IMR-90 (cell line): ENCODE data around the gene ADGRF3. TPM values are rescaled to one million over a fixed set of nuclear protein-coding genes. Genes with fewer than 3 reads are reported as not detected.

Source experiments
- ATAC-seq: fragments of 200-7000 bp; cut with Tn5 transposase; 2 replicates; pipeline ENCODE4 v1.9.1; 2020; ENCODE audit warnings: low read depth, mild to moderate bottlenecking, moderate library complexity
- BruUV-seq: library from RNA; stranded (reverse); fragments of 400-500 nt; replicated peaks from 2 replicates; lab custom pipeline; 2021; lab: Mats Ljungman, UMichigan
- CTCF ChIA-PET: fragments of 300-600 bp; formaldehyde crosslinking; extraction: SDS; loops from one replicate; lab custom pipeline; 2021; ENCODE audit warnings: antibody characterized with exemption; lab: Yijun Ruan, JAX
- POLR2A ChIA-PET: fragments of 300-600 bp; sonication (Branson Sonifier 250); formaldehyde crosslinking; loops from one replicate; lab custom pipeline; 2022; ENCODE audit warnings: antibody characterized with exemption; ENCODE audit not compliant: unreplicated experiment; lab: Charles Lee
- DNase-seq: peaks from one replicate; pipeline ENCODE4 v3.0.0; 2013
- H2AFZ ChIP-seq: replicated peaks from 2 replicates; pipeline ENCODE3; 2013; ENCODE audit warnings: low read length, mild to moderate bottlenecking; ENCODE audit not compliant: poor library complexity
- H2AK5ac ChIP-seq: 2 replicates; pipeline ENCODE4 v1.6.1; 2013; ENCODE audit warnings: low read depth, low read length, inconsistent platforms
- H2AK9ac ChIP-seq: replicated peaks from 2 replicates; pipeline ENCODE3; 2013; ENCODE audit warnings: mild to moderate bottlenecking, low read depth, low read length, moderate library complexity; ENCODE audit not compliant: poor library complexity
- H2BK120ac ChIP-seq: 2 replicates; pipeline ENCODE4 v1.6.1; 2013; ENCODE audit warnings: low read depth, low read length, inconsistent platforms
- H2BK15ac ChIP-seq: 3 replicates; pipeline ENCODE4 v1.6.1; 2013; ENCODE audit warnings: low read depth, low read length, inconsistent platforms
- H2BK20ac ChIP-seq: 2 replicates; pipeline ENCODE4 v1.6.1; 2013; ENCODE audit warnings: low read depth, mild to moderate bottlenecking, inconsistent platforms, low read length, moderate library complexity
- H2BK5ac ChIP-seq: 2 replicates; pipeline ENCODE4 v1.6.1; 2013; ENCODE audit warnings: mild to moderate bottlenecking, low read depth, low read length, inconsistent platforms; ENCODE audit not compliant: poor library complexity, severe bottlenecking
- H3K14ac ChIP-seq: replicated peaks from 2 replicates; pipeline ENCODE4 v1.6.1; 2013; ENCODE audit warnings: low read depth, low read length, inconsistent platforms
- H3K18ac ChIP-seq: 2 replicates; pipeline ENCODE4 v1.6.1; 2013; ENCODE audit warnings: low read depth, low read length, control low read depth
- H3K23ac ChIP-seq: 2 replicates; pipeline ENCODE4 v1.6.1; 2013; ENCODE audit warnings: low read depth, low read length, inconsistent platforms
- H3K27ac ChIP-seq: 2 replicates; pipeline ENCODE4 v1.5.1; 2013; ENCODE audit warnings: mild to moderate bottlenecking, control low read depth, low read length; ENCODE audit not compliant: insufficient read depth
- H3K27me3 ChIP-seq: 2 replicates; pipeline ENCODE4 v1.6.1; 2013; ENCODE audit warnings: low read length; ENCODE audit not compliant: control insufficient read depth, insufficient read depth
- H3K36me3 ChIP-seq: 2 replicates; pipeline ENCODE4 v1.6.1; 2013; ENCODE audit warnings: low read length, mixed read lengths; ENCODE audit not compliant: control insufficient read depth, insufficient read depth
- H3K4ac ChIP-seq: 2 replicates; pipeline ENCODE4 v1.6.1; 2013; ENCODE audit warnings: low read depth, low read length, inconsistent platforms
- H3K4me1 ChIP-seq: 2 replicates; pipeline ENCODE4 v1.6.1; 2013; ENCODE audit warnings: low read length, mixed read lengths; ENCODE audit not compliant: control insufficient read depth, insufficient read depth
- H3K4me2 ChIP-seq: 2 replicates; pipeline ENCODE4 v1.6.1; 2013; ENCODE audit warnings: low read depth, mild to moderate bottlenecking, control low read depth, low read length, moderate library complexity
- H3K4me3 ChIP-seq: 2 replicates; pipeline ENCODE4 v1.5.1; 2013; ENCODE audit warnings: low read depth, mild to moderate bottlenecking, control low read depth, low read length, moderate library complexity; ENCODE audit not compliant: insufficient read depth
- H3K56ac ChIP-seq: 2 replicates; pipeline ENCODE4 v1.6.1; 2013; ENCODE audit warnings: low read length, inconsistent platforms; ENCODE audit not compliant: insufficient read depth; ENCODE audit errors: extremely low read depth
- H3K79me1 ChIP-seq, 2 experiments: 2 replicates each; pipeline ENCODE4 v1.6.1; 2013; ENCODE audit warnings: low read length in 2 of 2, inconsistent platforms in 1 of 2, low read depth in 1 of 2
- H3K9ac ChIP-seq: 2 replicates; pipeline ENCODE4 v1.6.1; 2013; ENCODE audit warnings: low read depth, low read length, control low read depth
- H3K9me1 ChIP-seq: 2 replicates; pipeline ENCODE4 v1.6.1; 2013; ENCODE audit warnings: low read length, inconsistent platforms; ENCODE audit not compliant: insufficient read depth
- H3K9me3 ChIP-seq: 2 replicates; pipeline ENCODE4 v1.6.1; 2013; ENCODE audit warnings: low read length; ENCODE audit not compliant: control insufficient read depth, insufficient read depth
- H4K20me1 ChIP-seq: 2 replicates; pipeline ENCODE4 v1.6.1; 2013; ENCODE audit warnings: low read length, inconsistent platforms; ENCODE audit not compliant: insufficient read depth
- H4K5ac ChIP-seq: 2 replicates; pipeline ENCODE4 v1.6.1; 2013; ENCODE audit warnings: mild to moderate bottlenecking, low read depth, low read length, control low read depth
- H4K8ac ChIP-seq, 2 experiments: 2 replicates each; pipeline ENCODE4 v1.6.1; 2013; ENCODE audit warnings: low read depth in 2 of 2, low read length in 2 of 2, control low read depth in 1 of 2, inconsistent platforms in 1 of 2
- H4K91ac ChIP-seq: 2 replicates; pipeline ENCODE4 v1.6.1; 2013; ENCODE audit warnings: low read depth, low read length, inconsistent platforms; ENCODE audit not compliant: insufficient read depth
- BHLHE40 ChIP-seq: fragments of 150-350 bp; IDR thresholded peaks from 2 replicates; pipeline ENCODE4 v1.6.1; 2016; ENCODE audit warnings: mild to moderate bottlenecking, low read depth, low read length
- CEBPB ChIP-seq: IDR thresholded peaks from 2 replicates; pipeline ENCODE4 v1.6.1; 2012; ENCODE audit warnings: low read depth, low read length, improper control_type of control experiment
- CHD1 ChIP-seq: IDR thresholded peaks from 2 replicates; pipeline ENCODE4 v1.6.1; 2012; ENCODE audit warnings: low read depth, low read length, improper control_type of control experiment
- ELK1 ChIP-seq: fragments of 150-350 bp; IDR thresholded peaks from 2 replicates; pipeline ENCODE4 v1.6.1; 2016; ENCODE audit warnings: low read depth, mild to moderate bottlenecking, low read length, moderate library complexity, borderline replicate concordance
- FOS ChIP-seq: fragments of 150-350 bp; IDR thresholded peaks from 2 replicates; pipeline ENCODE4 v1.6.1; 2016; ENCODE audit warnings: low read depth, low read length
- MAFK ChIP-seq: IDR thresholded peaks from 2 replicates; pipeline ENCODE4 v1.6.1; 2012; ENCODE audit warnings: low read depth, low read length, improper control_type of control experiment
- MAZ ChIP-seq: IDR thresholded peaks from 2 replicates; pipeline ENCODE4 v1.6.1; 2012; ENCODE audit warnings: low read depth, mild to moderate bottlenecking, low read length, improper control_type of control experiment, moderate library complexity, borderline replicate concordance
- NFE2L2 ChIP-seq: fragments of 150-350 bp; IDR thresholded peaks from 2 replicates; pipeline ENCODE4 v1.6.1; 2016; ENCODE audit warnings: low read depth, mild to moderate bottlenecking, low read length
- POLR2A ChIP-seq: IDR thresholded peaks from 2 replicates; pipeline ENCODE4 v1.6.1; 2012; ENCODE audit warnings: mild to moderate bottlenecking, low read depth, low read length
- RAD21 ChIP-seq: IDR thresholded peaks from 2 replicates; pipeline ENCODE4 v1.6.1; 2012; ENCODE audit warnings: low read length, improper control_type of control experiment
- RFX5 ChIP-seq: IDR thresholded peaks from 2 replicates; pipeline ENCODE4 v1.8.0; 2012; ENCODE audit warnings: low read depth, mild to moderate bottlenecking, low read length, moderate library complexity
- SMC3 ChIP-seq: fragments of 150-350 bp; IDR thresholded peaks from 2 replicates; pipeline ENCODE4 v1.6.1; 2016; ENCODE audit warnings: low read depth, mild to moderate bottlenecking, antibody characterized with exemption, low read length, moderate library complexity
- WGBS, 2 experiments: methylation state at CpG; one replicate each; pipeline versions ENCODE4 v1.1.5 to v1.1.7; 2013; ENCODE audit warnings: missing lambda C conversion rate in 2 of 2; ENCODE audit not compliant: insufficient read length in 1 of 2; ENCODE audit errors: extremely low coverage in 2 of 2; 5-methylcytosine and 5-hydroxymethylcytosine counted together
- dilution Hi-C: fragments of 300-500 bp; cut with HindIII; formaldehyde crosslinking; loops from one replicate; pipeline ENCODE4 v1.14.3; 2018; ENCODE audit warnings: low sequenced_read_pairs; ENCODE audit not compliant: unreplicated experiment
- in situ Hi-C: fragments of 300-500 bp; cut with MboI; formaldehyde crosslinking; loops from 3 replicates; pipeline ENCODE4 v1.14.3; 2019; ENCODE audit warnings: low sequenced_read_pairs, inconsistent platforms, mixed read lengths
- intact Hi-C: fragments of 100-400 bp; cut with micrococcal nuclease; formaldehyde crosslinking; loops from 2 replicates; pipeline ENCODE4 v1.10.0; 2022
- polyA plus RNA-seq, 3 experiments: library from polyadenylated mRNA; depleted of rRNA; stranded (reverse); fragments of >200 nt; gene quantifications; 2 replicates each; pipeline ENCODE4 v1.2.3, GENCODE V29; 2012; ENCODE audit warnings: low replicate concordance in 1 of 3
- total RNA-seq: library from RNA; depleted of rRNA; stranded (reverse); fragments of >200 nt; gene quantifications from 2 replicates; pipeline ENCODE4 v1.2.3, GENCODE V29; 2012
- TF ChIP-seq, protein P1 (sequence below): conservative IDR thresholded peaks from 2 replicates; pipeline ENCODE4 v1.5.1; 2012; ENCODE audit warnings: mild to moderate bottlenecking, low read depth, low read length, improper control_type of control experiment
- TF ChIP-seq, protein P2 (sequence below): fragments of 150-350 bp; IDR thresholded peaks from 2 replicates; pipeline ENCODE4 v1.6.1; 2017; ENCODE audit warnings: mild to moderate bottlenecking, antibody characterized with exemption, low read length, low read depth

The ADGRF3 gene
- total and polyA plus RNA-seq, 2 of the 4 experiments (the other 2 are of a cell fraction): 0.15 TPM; not detected in 1

DNA sequence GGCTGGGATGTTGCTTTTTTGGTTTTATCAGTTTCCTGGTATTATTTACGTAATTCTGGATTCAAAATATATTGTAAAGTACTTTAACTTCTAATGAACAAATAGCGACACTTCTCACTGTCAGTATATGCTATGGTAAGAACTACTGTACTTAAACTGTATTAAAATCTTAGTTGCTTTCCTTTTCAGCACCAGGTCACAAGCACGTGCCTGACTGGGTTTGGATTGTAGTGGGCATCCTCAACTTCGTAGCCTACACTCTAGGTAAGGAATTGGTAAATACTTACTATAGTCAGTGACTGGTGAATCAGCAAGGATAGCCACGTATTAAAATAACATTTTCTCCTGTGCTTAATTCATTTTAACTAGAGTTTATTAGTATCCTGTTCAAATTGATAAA is 20.4 kb upstream of the ADGRF3 start:
- Histone ChIP-seq H2BK20ac (no peak overlapping the region), H3K9me1 (0 out of 2 replicates have a peak, but pooled peaks cover 3% of the 10 kb centered on the region), H3K18ac (no peak overlapping the region), H2BK15ac (no peak overlapping the region), H3K4me1 (no peaks in the 10 kb centered on the region), H3K27ac (no peak overlapping the region), H3K56ac (no peak overlapping the region), H3K79me1 (peaks cover 6 to 16% of the 10 kb centered on the region in 2 experiments), H2BK120ac (no peak overlapping the region), H4K91ac (no peak overlapping the region), H2AK5ac (no peak overlapping the region), H3K4ac (no peak overlapping the region), H3K14ac (no peak overlapping the region), H4K20me1 (peaks cover 6% of the 10 kb centered on the region; the same call in 1 of the 2 replicates), H4K5ac (no peak overlapping the region), H3K4me2 (no peak overlapping the region), H2AFZ (no peak overlapping the region), H3K23ac (no peak overlapping the region), H2BK5ac (no peak overlapping the region), H4K8ac (no peak overlapping the region), H3K4me3 (no peak overlapping the region), H3K9me3 (no peaks in the 10 kb centered on the region), H3K36me3 (peaks cover 8% of the 10 kb centered on the region), H3K9ac (no peak overlapping the region), H3K27me3 (no peaks in the 10 kb centered on the region), H2AK9ac (no peak overlapping the region)
- DNase-seq (no peak), ATAC-seq (no peak)
- in situ Hi-C loops (no loop called here), intact Hi-C loops (no loop called here), dilution Hi-C loops (no loop called here)
- no TSS peak for BruUV-seq
- WGBS, 2 experiments: no CpG with 5 or more reads among the region's 5 CpGs
- POLR2A ChIA-PET: no interaction called here
- TF ChIP-seq CEBPB (no peak), FOS (no peak), RAD21 (no peak), CHD1 (no peak), BHLHE40 (no peak), ELK1 (no peak), NFE2L2 (no peak), MAFK (no peak), SMC3 (no peak), RFX5 (no peak), MAZ (no peak), POLR2A (no peak)
- TF ChIP-seq, protein P1, sequence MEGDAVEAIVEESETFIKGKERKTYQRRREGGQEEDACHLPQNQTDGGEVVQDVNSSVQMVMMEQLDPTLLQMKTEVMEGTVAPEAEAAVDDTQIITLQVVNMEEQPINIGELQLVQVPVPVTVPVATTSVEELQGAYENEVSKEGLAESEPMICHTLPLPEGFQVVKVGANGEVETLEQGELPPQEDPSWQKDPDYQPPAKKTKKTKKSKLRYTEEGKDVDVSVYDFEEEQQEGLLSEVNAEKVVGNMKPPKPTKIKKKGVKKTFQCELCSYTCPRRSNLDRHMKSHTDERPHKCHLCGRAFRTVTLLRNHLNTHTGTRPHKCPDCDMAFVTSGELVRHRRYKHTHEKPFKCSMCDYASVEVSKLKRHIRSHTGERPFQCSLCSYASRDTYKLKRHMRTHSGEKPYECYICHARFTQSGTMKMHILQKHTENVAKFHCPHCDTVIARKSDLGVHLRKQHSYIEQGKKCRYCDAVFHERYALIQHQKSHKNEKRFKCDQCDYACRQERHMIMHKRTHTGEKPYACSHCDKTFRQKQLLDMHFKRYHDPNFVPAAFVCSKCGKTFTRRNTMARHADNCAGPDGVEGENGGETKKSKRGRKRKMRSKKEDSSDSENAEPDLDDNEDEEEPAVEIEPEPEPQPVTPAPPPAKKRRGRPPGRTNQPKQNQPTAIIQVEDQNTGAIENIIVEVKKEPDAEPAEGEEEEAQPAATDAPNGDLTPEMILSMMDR: no peak
- TF ChIP-seq, protein P2, sequence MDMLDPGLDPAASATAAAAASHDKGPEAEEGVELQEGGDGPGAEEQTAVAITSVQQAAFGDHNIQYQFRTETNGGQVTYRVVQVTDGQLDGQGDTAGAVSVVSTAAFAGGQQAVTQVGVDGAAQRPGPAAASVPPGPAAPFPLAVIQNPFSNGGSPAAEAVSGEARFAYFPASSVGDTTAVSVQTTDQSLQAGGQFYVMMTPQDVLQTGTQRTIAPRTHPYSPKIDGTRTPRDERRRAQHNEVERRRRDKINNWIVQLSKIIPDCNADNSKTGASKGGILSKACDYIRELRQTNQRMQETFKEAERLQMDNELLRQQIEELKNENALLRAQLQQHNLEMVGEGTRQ: no peak
- CTCF ChIA-PET: no interaction called here
